Measurements from ENCODE around the gene PPP1R16B.
"Not testable (repeated sequence)": the region's sequence is repeated elsewhere in the genome, so short reads cannot be mapped to it uniquely, and the experiment has no call there.

The PPP1R16B gene

DNA sequence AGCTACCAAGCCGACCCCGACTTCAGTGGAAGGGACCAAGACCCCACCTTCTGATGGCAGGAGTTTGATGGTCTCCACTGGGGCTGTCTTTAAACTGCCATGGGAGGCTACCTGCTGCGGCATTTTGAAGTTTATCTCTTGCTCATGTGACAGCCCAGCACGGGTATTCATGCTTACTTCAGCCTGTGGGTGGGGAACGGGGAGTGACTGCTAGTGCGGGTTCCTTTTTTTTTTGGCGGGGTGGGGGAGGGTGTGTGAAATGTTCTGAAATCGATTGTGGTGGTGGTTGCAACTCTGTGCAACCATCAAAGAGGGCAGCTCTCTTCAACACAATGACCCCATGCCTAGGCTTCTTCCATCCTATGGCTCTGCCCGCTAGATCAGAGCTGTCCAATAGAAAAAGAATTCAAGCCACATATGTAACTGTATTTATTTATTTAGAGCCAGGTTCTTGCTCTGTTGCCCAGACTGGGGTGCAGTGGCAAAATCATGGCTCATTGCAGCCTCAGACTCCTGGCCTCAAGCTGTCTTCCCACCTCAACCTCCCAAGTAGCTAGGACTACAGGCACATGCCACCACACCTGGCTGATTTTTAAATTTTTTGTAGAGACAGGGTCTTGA, 53.7 kb downstream of the PPP1R16B start:
- Histone ChIP-seq H3K36me3 (replicated peaks) (no peaks in the 10 kb centered on the region), H3K27me3 (replicated peaks) (no peaks in the 10 kb centered on the region), H3K4me3 (ENCODE audit: low read depth, low read length) (no peak overlapping the region), H3K27ac (no peak overlapping the region)
- in situ Hi-C loops (cut with HindIII; ENCODE audit: low pct_ligation_motif_present, low sequenced_read_pairs) = no loop called here
- TF ChIP-seq, protein P1, sequence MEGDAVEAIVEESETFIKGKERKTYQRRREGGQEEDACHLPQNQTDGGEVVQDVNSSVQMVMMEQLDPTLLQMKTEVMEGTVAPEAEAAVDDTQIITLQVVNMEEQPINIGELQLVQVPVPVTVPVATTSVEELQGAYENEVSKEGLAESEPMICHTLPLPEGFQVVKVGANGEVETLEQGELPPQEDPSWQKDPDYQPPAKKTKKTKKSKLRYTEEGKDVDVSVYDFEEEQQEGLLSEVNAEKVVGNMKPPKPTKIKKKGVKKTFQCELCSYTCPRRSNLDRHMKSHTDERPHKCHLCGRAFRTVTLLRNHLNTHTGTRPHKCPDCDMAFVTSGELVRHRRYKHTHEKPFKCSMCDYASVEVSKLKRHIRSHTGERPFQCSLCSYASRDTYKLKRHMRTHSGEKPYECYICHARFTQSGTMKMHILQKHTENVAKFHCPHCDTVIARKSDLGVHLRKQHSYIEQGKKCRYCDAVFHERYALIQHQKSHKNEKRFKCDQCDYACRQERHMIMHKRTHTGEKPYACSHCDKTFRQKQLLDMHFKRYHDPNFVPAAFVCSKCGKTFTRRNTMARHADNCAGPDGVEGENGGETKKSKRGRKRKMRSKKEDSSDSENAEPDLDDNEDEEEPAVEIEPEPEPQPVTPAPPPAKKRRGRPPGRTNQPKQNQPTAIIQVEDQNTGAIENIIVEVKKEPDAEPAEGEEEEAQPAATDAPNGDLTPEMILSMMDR (IDR thresholded peaks at IDR 0.05; ENCODE audit: low read depth, low read length, missing control alignments) = no peak
- DNase-seq = no peak

DNA sequence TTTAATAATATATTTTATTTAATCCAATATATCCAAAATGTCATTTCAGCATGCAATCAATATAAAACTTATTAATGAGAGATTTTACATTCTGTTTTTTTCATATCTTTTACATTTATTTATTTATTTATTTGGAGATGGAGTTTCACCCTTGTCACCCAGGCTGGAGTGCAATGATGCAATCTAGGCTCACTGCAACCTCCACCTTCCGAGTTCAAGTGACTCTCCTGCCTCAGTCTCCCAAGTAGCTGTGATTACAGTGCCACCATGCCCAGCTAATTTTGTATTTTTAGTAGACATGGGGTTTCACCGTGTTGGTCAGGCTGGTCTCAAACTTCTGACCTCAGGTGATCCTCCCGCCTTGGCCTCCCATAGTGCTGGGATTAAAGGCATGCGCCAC, 54.4 kb downstream of the PPP1R16B start:
- H3K27ac ChIP-seq; in situ Hi-C loops (cut with HindIII; ENCODE audit: low pct_ligation_motif_present, low sequenced_read_pairs): not testable (repeated sequence)

GRCh38 chr20:38861071-38861401, 55.5 kb downstream of the PPP1R16B start:
- TF ChIP-seq, protein P1 (IDR thresholded peaks at IDR 0.05; ENCODE audit: low read depth, low read length, missing control alignments) = no peak
- H3K36me3 ChIP-seq (replicated peaks) = no peaks in the 10 kb centered on the region
- in situ Hi-C loops (cut with HindIII; ENCODE audit: low pct_ligation_motif_present, low sequenced_read_pairs) = no loop called here
- no peak overlapping the region for H3K4me3 ChIP-seq (ENCODE audit: low read depth, low read length)
- H3K27ac ChIP-seq = no peak overlapping the region
- no peaks in the 10 kb centered on the region for H3K27me3 ChIP-seq (replicated peaks)
- DNase-seq = no peak

More for the DNA sequence above, 54.4 kb downstream of the PPP1R16B start:
- H3K27me3 ChIP-seq (replicated peaks); H3K36me3 ChIP-seq (replicated peaks); DNase-seq; H3K4me3 ChIP-seq (ENCODE audit: low read depth, low read length): not testable (repeated sequence)

- H3K27ac ChIP-seq = no peak overlapping the region
- no peak for DNase-seq
- TF ChIP-seq, protein P1 (IDR thresholded peaks at IDR 0.05; ENCODE audit: low read depth, low read length, missing control alignments) = no peak
- no peak overlapping the region for H3K4me3 ChIP-seq (ENCODE audit: low read depth, low read length)
- H3K27me3 ChIP-seq (replicated peaks) = no peaks in the 10 kb centered on the region
- in situ Hi-C loops (cut with HindIII; ENCODE audit: low pct_ligation_motif_present, low sequenced_read_pairs) = no loop called here
- H3K36me3 ChIP-seq (replicated peaks) = no peaks in the 10 kb centered on the region
Measured at GRCh38 chr20:38862226-38862625, 56.7 kb downstream of the PPP1R16B start.

DNA sequence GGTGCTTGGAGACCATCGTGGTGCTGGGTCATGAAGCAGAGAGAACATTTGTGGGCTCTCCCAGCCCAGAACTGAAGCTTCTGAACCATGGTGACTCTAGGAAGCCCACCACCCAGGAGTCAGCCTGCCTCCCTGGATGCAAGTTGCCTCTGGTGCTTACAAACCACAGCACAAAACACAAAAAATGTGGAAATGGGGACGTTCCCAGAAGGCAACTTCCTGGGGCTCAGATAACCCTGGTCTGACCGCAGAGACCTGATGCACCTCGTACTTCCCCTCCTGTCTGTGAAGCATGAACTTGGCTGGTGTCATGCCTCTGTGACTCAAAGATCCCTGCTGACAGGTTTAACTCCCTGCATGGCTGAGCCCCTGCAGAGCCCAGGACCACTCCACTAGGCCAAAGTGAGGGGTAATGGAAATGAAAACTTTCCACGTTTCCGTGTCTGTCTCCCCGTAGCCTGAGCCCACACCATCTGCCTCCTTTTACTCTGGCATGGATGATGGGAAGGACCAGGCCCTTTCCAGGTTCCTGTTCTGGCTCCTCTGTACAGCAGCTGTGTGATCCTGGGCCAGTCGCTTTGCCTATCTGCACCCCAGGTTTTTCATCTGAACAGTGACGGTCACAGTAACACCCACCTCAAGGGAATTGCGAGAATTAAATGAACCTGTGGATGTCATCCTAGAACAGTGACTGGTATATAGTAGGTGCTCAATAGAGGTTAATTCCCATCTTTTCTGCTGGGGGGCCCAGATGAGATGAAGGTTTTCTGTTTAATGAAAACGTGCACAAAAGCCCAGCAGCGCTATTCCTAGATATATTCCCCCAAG, 57.7 kb downstream of the PPP1R16B start:
- H3K4me3 ChIP-seq (ENCODE audit: low read depth, low read length) = no peak overlapping the region
- in situ Hi-C loops (cut with HindIII; ENCODE audit: low pct_ligation_motif_present, low sequenced_read_pairs) = no loop called here
- no peaks in the 10 kb centered on the region for H3K36me3 ChIP-seq (replicated peaks)
- DNase-seq = no peak
- H3K27ac ChIP-seq = no peak overlapping the region
- no peaks in the 10 kb centered on the region for H3K27me3 ChIP-seq (replicated peaks)
- TF ChIP-seq, protein P1 (IDR thresholded peaks at IDR 0.05; ENCODE audit: low read depth, low read length, missing control alignments) = no peak

GRCh38 chr20:38864662-38865061, 59.2 kb downstream of the PPP1R16B start:
- TF ChIP-seq, protein P1 (IDR thresholded peaks at IDR 0.05; ENCODE audit: low read depth, low read length, missing control alignments) = no peak
- in situ Hi-C loops (cut with HindIII; ENCODE audit: low pct_ligation_motif_present, low sequenced_read_pairs) = no loop called here
- Histone ChIP-seq H3K4me3 (ENCODE audit: low read depth, low read length) (no peak overlapping the region), H3K27ac (no peak overlapping the region), H3K36me3 (replicated peaks) (no peaks in the 10 kb centered on the region), H3K27me3 (replicated peaks) (no peaks in the 10 kb centered on the region)
- DNase-seq = no peak

All from brain microvascular endothelial cell (primary cell).